GM23338 (cell line): ENCODE data around the gene TSC2. TPM values are rescaled to one million over a fixed set of nuclear protein-coding genes. Genes with fewer than 3 reads are reported as not detected.

Experiments used
- ATAC-seq: fragments of 200-7000 bp; cut with Tn5 transposase; 3 replicates; pipeline ENCODE4 v1.9.1; 2020
- DNase-seq: peaks from one replicate; pipeline ENCODE4 v3.0.0-alpha.2; 2015; ENCODE audit warnings: low spot score
- H2AFZ ChIP-seq: fragments of 200-600 bp; sonication (generic); 2 replicates; pipeline ENCODE4 v1.8.0; 2016; ENCODE audit warnings: antibody characterized with exemption, mild to moderate bottlenecking, moderate library complexity
- H3F3A ChIP-seq: fragments of 200-600 bp; sonication (generic); replicated peaks from 2 replicates; pipeline ENCODE4 v1.8.0; 2017; ENCODE audit warnings: antibody characterized with exemption, mixed run types, low read depth
- H3K27ac ChIP-seq: fragments of 200-600 bp; sonication (generic); 2 replicates; pipeline ENCODE4 v1.6.1; 2016; ENCODE audit warnings: low read depth
- H3K27me3 ChIP-seq: fragments of 200-600 bp; sonication (generic); 2 replicates; pipeline ENCODE4 v1.8.0; 2016; ENCODE audit warnings: mild to moderate bottlenecking, mixed run types, moderate library complexity; ENCODE audit not compliant: insufficient read depth
- H3K36me3 ChIP-seq: fragments of 200-600 bp; sonication (generic); 2 replicates; pipeline ENCODE4 v1.8.0; 2016; ENCODE audit warnings: mild to moderate bottlenecking; ENCODE audit not compliant: insufficient read depth
- H3K4me1 ChIP-seq: fragments of 200-600 bp; sonication (generic); 2 replicates; pipeline ENCODE4 v1.8.0; 2016; ENCODE audit warnings: mild to moderate bottlenecking, moderate library complexity; ENCODE audit not compliant: insufficient read depth
- H3K4me2 ChIP-seq: fragments of 200-600 bp; sonication (generic); 2 replicates; pipeline ENCODE4 v1.7.1; 2017; ENCODE audit warnings: mixed run types
- H3K4me3 ChIP-seq: fragments of 200-600 bp; sonication (generic); 2 replicates; pipeline ENCODE4 v1.6.1; 2016; ENCODE audit warnings: mixed run types
- H3K79me2 ChIP-seq: fragments of 200-600 bp; sonication (generic); replicated peaks from 2 replicates; pipeline ENCODE4 v1.8.0; 2017; ENCODE audit warnings: mild to moderate bottlenecking; ENCODE audit not compliant: insufficient read depth
- H3K9me2 ChIP-seq: fragments of 200-600 bp; sonication (generic); 2 replicates; pipeline ENCODE4 v1.8.0; 2017; ENCODE audit not compliant: insufficient read depth
- H4K20me1 ChIP-seq: fragments of 200-600 bp; sonication (generic); replicated peaks from 2 replicates; pipeline ENCODE4 v1.8.0; 2017; ENCODE audit warnings: mild to moderate bottlenecking; ENCODE audit not compliant: insufficient read depth
- H3K27ac Mint-ChIP-seq: 2 replicates; pipeline ENCODE4 v1.8.0; 2020; ENCODE audit warnings: inconsistent platforms, mild to moderate bottlenecking, moderate library complexity, mixed read lengths
- H3K27me3 Mint-ChIP-seq: 3 replicates; pipeline ENCODE4 v1.8.0; 2022; ENCODE audit warnings: low read depth, mild to moderate bottlenecking, moderate library complexity, mixed read lengths, inconsistent platforms; ENCODE audit not compliant: insufficient read depth, poor library complexity
- H3K36me3 Mint-ChIP-seq: 3 replicates; pipeline ENCODE4 v1.8.0; 2021; ENCODE audit warnings: low read depth, mild to moderate bottlenecking, inconsistent platforms, moderate library complexity, mixed read lengths
- H3K4me1 Mint-ChIP-seq: 3 replicates; pipeline ENCODE4 v1.8.0; 2020; ENCODE audit warnings: mild to moderate bottlenecking, inconsistent platforms, mixed read lengths
- H3K4me3 Mint-ChIP-seq: 3 replicates; pipeline ENCODE4 v1.8.0; 2021; ENCODE audit warnings: moderate library complexity, mild to moderate bottlenecking, inconsistent platforms, mixed read lengths
- H3K9me3 Mint-ChIP-seq: 3 replicates; pipeline ENCODE4 v1.8.0; 2020; ENCODE audit warnings: moderate library complexity, mild to moderate bottlenecking, inconsistent platforms, mixed read lengths
- CREB1 ChIP-seq: fragments of 250-450 bp; sonication (Bioruptor Pico); IDR thresholded peaks from 2 replicates; pipeline ENCODE4 v1.5.0; 2020; ENCODE audit warnings: low read depth, mild to moderate bottlenecking, moderate library complexity
- EZH2 ChIP-seq: fragments of 200-600 bp; sonication (generic); IDR thresholded peaks from one replicate; pipeline ENCODE4 v1.8.0; 2017; ENCODE audit warnings: antibody characterized with exemption, mild to moderate bottlenecking, low read depth; ENCODE audit not compliant: unreplicated experiment
- EZH2phosphoT487 ChIP-seq: fragments of 200-600 bp; sonication (generic); IDR thresholded peaks from one replicate; pipeline ENCODE4 v1.8.1; 2018; ENCODE audit warnings: antibody characterized with exemption; ENCODE audit not compliant: unreplicated experiment
- NANOG ChIP-seq: IDR thresholded peaks from 2 replicates; pipeline ENCODE4 v1.6.1; 2016; ENCODE audit warnings: antibody characterized with exemption, borderline replicate concordance
- POLR2AphosphoS5 ChIP-seq: IDR thresholded peaks from 2 replicates; pipeline ENCODE4 v1.6.1; 2016; ENCODE audit warnings: antibody characterized with exemption, low read depth
- ZNF114 ChIP-seq: fragments of 250-450 bp; sonication (Bioruptor Pico); IDR thresholded peaks from 2 replicates; pipeline ENCODE4 v1.5.0; 2020; ENCODE audit warnings: mild to moderate bottlenecking, moderate library complexity
- ZNF331 ChIP-seq: fragments of 250-450 bp; sonication (Bioruptor Pico); IDR thresholded peaks from 2 replicates; pipeline ENCODE4 v1.5.0; 2020; ENCODE audit warnings: low read depth, mild to moderate bottlenecking, moderate library complexity
- polyA plus RNA-seq: library from polyadenylated mRNA; unstranded; fragments of >200 nt; fragmentation: Nextera tagmentation; extraction: Ambion mirVana; gene quantifications from 2 replicates; pipeline ENCODE4 v1.2.1, GENCODE V29; 2016
- total RNA-seq: library from RNA; depleted of rRNA; stranded (reverse); fragments of >200 nt; shearing (Covaris generic); gene quantifications from 2 replicates; pipeline ENCODE4 v1.2.3, GENCODE V29; 2014
- TF ChIP-seq, protein P1 (sequence below): IDR thresholded peaks from one replicate; pipeline ENCODE4 v1.6.1; 2018; ENCODE audit warnings: antibody characterized with exemption; ENCODE audit not compliant: unreplicated experiment
- TF ChIP-seq, protein P2 (sequence below), 2 experiments: fragments of 200-600 bp in 1 of 2; sonication (generic) in 1 of 2; conservative IDR thresholded peaks; 2 replicates each; pipeline versions ENCODE4 v1.5.1 to v1.6.1; 2016 to 2017; ENCODE audit warnings: antibody characterized with exemption in 2 of 2, low read depth in 2 of 2, mild to moderate bottlenecking in 2 of 2, moderate library complexity in 1 of 2
- TF ChIP-seq, protein P3 (sequence below): fragments of 250-450 bp; sonication (Bioruptor Pico); IDR thresholded peaks from 2 replicates; pipeline ENCODE4 v1.5.0; 2020; ENCODE audit warnings: mild to moderate bottlenecking, moderate library complexity

TSC2 gene
- total and polyA plus RNA-seq, 2 experiments from 2014 or later, result 40.5 to 93.0 TPM

DNA sequence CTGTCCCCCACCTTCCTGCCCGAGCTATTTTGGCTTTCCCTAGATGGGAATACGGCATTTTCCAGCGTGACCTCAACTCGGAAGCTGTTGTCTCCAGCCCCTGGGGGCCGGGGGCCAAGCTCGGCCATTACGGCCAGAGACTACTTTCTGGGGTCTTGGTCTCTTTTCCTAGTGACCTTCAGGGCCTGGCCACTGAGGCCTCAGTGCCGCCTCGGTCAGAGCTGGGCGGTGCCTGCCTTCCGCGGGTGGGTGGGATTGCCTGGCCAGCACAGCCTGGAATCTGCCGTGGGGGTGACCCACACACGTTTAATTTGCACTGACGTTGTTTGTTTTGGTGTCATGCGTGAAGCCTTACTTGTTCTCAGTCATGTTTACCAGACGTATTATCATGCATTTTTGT, 29.2 kb downstream of the TSC2 start:
- no peaks in the 10 kb centered on the region; the same call in 1 of the 2 replicates for H4K20me1 ChIP-seq
- no peaks in the 10 kb centered on the region for H3K27me3 ChIP-seq
- H2AFZ ChIP-seq, result no peak overlapping the region
- no peak overlapping the region for H3K4me2 ChIP-seq
- H3K36me3 ChIP-seq, result no peaks in the 10 kb centered on the region; the same call in 1 of the 2 replicates
- H3K79me2 ChIP-seq, result no peaks in the 10 kb centered on the region
- no peaks in the 10 kb centered on the region for H3F3A ChIP-seq
- peaks cover 8% of the 10 kb centered on the region for H3K36me3 Mint-ChIP-seq
- H3K27me3 Mint-ChIP-seq, result peaks cover 1% of the 10 kb centered on the region
- TF ChIP-seq, protein P1, sequence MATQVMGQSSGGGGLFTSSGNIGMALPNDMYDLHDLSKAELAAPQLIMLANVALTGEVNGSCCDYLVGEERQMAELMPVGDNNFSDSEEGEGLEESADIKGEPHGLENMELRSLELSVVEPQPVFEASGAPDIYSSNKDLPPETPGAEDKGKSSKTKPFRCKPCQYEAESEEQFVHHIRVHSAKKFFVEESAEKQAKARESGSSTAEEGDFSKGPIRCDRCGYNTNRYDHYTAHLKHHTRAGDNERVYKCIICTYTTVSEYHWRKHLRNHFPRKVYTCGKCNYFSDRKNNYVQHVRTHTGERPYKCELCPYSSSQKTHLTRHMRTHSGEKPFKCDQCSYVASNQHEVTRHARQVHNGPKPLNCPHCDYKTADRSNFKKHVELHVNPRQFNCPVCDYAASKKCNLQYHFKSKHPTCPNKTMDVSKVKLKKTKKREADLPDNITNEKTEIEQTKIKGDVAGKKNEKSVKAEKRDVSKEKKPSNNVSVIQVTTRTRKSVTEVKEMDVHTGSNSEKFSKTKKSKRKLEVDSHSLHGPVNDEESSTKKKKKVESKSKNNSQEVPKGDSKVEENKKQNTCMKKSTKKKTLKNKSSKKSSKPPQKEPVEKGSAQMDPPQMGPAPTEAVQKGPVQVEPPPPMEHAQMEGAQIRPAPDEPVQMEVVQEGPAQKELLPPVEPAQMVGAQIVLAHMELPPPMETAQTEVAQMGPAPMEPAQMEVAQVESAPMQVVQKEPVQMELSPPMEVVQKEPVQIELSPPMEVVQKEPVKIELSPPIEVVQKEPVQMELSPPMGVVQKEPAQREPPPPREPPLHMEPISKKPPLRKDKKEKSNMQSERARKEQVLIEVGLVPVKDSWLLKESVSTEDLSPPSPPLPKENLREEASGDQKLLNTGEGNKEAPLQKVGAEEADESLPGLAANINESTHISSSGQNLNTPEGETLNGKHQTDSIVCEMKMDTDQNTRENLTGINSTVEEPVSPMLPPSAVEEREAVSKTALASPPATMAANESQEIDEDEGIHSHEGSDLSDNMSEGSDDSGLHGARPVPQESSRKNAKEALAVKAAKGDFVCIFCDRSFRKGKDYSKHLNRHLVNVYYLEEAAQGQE, result no peak
- TF ChIP-seq POLR2AphosphoS5 (no peak), EZH2 (no peak), EZH2phosphoT487 (no peak), NANOG (no peak), ZNF114 (CRISPR knock-in tag) (no peak), ZNF331 (CRISPR knock-in tag) (no peak)
- H3K4me1 ChIP-seq, result no peaks in the 10 kb centered on the region
- no peak overlapping the region for H3K4me3 Mint-ChIP-seq
- no peak overlapping the region for H3K4me3 ChIP-seq
- H3K4me1 Mint-ChIP-seq, result no peaks in the 10 kb centered on the region
- H3K27ac ChIP-seq, result no peak overlapping the region
- no peaks in the 10 kb centered on the region for H3K9me2 ChIP-seq
- H3K9me3 Mint-ChIP-seq, result no peaks in the 10 kb centered on the region
- H3K27ac Mint-ChIP-seq, result no peak overlapping the region; the same call in 1 of the 2 replicates
- ATAC-seq, result no peak
- DNase-seq, result no peak

DNA sequence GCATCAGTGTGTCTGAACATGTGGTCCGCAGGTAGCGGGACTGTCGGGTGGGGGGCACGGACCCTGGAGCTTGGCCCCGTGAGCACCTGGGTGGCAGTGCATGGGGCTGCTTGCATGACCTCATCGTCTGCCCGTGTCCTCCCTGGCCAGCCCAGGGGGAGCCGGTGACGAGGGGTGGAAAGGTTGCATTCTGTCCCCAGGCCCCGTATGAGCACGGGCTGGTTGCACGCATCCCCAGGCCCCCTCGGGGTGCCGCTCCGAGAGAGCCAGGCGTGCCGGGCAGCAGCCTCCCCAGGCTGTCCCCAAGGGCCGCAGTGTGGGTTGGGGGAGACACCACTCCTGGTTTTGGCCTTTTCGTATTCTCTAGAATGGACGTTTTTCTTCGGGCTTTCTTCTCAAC, 29.9 kb downstream of the TSC2 start:
- Histone ChIP-seq H4K20me1 (no peaks in the 10 kb centered on the region), H3K4me3 (no peak overlapping the region)
- peaks cover 4% of the 10 kb centered on the region for H3K27me3 Mint-ChIP-seq
- no peak for TF ChIP-seq CREB1 (CRISPR knock-in tag)
- no peak for TF ChIP-seq POLR2AphosphoS5
- TF ChIP-seq, protein P2, sequence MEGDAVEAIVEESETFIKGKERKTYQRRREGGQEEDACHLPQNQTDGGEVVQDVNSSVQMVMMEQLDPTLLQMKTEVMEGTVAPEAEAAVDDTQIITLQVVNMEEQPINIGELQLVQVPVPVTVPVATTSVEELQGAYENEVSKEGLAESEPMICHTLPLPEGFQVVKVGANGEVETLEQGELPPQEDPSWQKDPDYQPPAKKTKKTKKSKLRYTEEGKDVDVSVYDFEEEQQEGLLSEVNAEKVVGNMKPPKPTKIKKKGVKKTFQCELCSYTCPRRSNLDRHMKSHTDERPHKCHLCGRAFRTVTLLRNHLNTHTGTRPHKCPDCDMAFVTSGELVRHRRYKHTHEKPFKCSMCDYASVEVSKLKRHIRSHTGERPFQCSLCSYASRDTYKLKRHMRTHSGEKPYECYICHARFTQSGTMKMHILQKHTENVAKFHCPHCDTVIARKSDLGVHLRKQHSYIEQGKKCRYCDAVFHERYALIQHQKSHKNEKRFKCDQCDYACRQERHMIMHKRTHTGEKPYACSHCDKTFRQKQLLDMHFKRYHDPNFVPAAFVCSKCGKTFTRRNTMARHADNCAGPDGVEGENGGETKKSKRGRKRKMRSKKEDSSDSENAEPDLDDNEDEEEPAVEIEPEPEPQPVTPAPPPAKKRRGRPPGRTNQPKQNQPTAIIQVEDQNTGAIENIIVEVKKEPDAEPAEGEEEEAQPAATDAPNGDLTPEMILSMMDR (conservative IDR thresholded peaks at IDR 0.05; ENCODE audit: low read depth in 2 of 2), result no peak
- TF ChIP-seq, protein P3, sequence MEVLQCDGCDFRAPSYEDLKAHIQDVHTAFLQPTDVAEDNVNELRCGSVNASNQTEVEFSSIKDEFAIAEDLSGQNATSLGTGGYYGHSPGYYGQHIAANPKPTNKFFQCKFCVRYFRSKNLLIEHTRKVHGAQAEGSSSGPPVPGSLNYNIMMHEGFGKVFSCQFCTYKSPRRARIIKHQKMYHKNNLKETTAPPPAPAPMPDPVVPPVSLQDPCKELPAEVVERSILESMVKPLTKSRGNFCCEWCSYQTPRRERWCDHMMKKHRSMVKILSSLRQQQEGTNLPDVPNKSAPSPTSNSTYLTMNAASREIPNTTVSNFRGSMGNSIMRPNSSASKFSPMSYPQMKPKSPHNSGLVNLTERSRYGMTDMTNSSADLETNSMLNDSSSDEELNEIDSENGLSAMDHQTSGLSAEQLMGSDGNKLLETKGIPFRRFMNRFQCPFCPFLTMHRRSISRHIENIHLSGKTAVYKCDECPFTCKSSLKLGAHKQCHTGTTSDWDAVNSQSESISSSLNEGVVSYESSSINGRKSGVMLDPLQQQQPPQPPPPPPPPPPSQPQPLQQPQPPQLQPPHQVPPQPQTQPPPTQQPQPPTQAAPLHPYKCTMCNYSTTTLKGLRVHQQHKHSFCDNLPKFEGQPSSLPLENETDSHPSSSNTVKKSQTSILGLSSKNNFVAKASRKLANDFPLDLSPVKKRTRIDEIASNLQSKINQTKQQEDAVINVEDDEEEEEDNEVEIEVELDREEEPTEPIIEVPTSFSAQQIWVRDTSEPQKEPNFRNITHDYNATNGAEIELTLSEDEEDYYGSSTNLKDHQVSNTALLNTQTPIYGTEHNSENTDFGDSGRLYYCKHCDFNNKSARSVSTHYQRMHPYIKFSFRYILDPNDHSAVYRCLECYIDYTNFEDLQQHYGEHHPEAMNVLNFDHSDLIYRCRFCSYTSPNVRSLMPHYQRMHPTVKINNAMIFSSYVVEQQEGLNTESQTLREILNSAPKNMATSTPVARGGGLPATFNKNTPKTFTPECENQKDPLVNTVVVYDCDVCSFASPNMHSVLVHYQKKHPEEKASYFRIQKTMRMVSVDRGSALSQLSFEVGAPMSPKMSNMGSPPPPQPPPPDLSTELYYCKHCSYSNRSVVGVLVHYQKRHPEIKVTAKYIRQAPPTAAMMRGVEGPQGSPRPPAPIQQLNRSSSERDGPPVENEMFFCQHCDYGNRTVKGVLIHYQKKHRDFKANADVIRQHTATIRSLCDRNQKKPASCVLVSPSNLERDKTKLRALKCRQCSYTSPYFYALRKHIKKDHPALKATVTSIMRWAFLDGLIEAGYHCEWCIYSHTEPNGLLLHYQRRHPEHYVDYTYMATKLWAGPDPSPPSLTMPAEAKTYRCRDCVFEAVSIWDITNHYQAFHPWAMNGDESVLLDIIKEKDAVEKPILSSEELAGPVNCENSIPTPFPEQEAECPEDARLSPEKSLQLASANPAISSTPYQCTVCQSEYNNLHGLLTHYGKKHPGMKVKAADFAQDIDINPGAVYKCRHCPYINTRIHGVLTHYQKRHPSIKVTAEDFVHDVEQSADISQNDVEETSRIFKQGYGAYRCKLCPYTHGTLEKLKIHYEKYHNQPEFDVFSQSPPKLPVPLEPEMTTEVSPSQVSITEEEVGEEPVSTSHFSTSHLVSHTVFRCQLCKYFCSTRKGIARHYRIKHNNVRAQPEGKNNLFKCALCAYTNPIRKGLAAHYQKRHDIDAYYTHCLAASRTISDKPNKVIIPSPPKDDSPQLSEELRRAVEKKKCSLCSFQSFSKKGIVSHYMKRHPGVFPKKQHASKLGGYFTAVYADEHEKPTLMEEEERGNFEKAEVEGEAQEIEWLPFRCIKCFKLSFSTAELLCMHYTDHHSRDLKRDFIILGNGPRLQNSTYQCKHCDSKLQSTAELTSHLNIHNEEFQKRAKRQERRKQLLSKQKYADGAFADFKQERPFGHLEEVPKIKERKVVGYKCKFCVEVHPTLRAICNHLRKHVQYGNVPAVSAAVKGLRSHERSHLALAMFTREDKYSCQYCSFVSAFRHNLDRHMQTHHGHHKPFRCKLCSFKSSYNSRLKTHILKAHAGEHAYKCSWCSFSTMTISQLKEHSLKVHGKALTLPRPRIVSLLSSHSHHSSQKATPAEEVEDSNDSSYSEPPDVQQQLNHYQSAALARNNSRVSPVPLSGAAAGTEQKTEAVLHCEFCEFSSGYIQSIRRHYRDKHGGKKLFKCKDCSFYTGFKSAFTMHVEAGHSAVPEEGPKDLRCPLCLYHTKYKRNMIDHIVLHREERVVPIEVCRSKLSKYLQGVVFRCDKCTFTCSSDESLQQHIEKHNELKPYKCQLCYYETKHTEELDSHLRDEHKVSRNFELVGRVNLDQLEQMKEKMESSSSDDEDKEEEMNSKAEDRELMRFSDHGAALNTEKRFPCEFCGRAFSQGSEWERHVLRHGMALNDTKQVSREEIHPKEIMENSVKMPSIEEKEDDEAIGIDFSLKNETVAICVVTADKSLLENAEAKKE, result no peak

More for the DNA sequence above, 29.9 kb downstream of the TSC2 start:
- Histone ChIP-seq H3K79me2 (no peaks in the 10 kb centered on the region), H3K9me2 (no peaks in the 10 kb centered on the region), H3F3A (no peaks in the 10 kb centered on the region), H3K27ac (0 out of 2 replicates have a peak overlapping the region, but pooled peaks have one; percentile 26), H3K27me3 (no peaks in the 10 kb centered on the region), H3K36me3 (no peaks in the 10 kb centered on the region; the same call in 1 of the 2 replicates), H2AFZ (no peak overlapping the region), H3K4me1 (no peaks in the 10 kb centered on the region), H3K4me2 (no peak overlapping the region)
- no peak overlapping the region; the same call in 1 of the 2 replicates for H3K27ac Mint-ChIP-seq
- ATAC-seq, result no peak
- no peak overlapping the region for H3K4me3 Mint-ChIP-seq
- no peaks in the 10 kb centered on the region for H3K9me3 Mint-ChIP-seq
- DNase-seq, result no peak
- H3K36me3 Mint-ChIP-seq, result peaks cover 10% of the 10 kb centered on the region
- H3K4me1 Mint-ChIP-seq, result no peaks in the 10 kb centered on the region
